Hematopoietic multipotent progenitor cell treated with erythropoietin and hydrocortisone succinate and interleukin-3 and kit ligand, for 6 days (in vitro differentiated cells): ENCODE data around the gene EYS.
"Not testable (repeated sequence)": the region's sequence is repeated elsewhere in the genome, so short reads cannot be mapped to it uniquely, and the experiment has no call there.

Experiments used
- DNase-seq: peaks from one replicate; pipeline ENCODE4 v3.0.0-alpha.2; 2015

The EYS gene

DNA sequence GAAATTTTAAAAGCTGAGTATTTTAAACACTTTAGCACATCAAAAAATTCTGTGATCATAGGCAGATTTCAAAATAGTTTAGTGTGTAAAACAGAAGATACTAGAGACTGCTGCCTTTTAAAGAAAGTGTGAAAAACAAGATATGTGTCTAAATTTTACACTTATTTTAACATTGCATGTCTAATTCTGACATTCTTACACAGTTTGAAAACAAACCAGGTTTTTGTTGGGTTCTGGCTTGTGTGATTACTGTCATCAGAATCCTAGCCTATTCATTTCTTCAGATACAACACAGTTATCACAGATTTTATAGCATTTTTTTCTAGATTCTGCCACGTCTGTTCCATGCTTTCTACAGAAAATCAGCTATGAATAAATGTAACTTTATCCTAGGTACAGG lies 257.1 kb downstream of the EYS start:
- no peak for DNase-seq

DNA sequence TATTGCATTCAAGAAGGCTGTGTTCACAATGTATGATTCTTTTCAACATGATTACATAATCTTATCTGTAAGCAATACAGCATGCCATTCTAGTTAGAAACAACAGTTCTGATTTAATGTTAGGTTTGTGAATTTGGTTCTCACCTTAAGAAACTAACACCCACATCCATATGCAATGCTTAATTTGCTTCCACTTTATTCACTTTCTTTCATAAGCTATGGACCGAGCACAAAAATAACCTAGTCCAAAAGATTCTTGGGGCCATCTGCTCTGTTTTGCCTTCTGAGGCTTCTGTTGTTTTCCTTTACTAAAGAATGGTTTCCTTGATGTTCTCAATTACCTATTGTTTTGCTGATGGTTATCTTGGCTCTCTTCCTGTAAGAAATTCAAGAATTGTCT lies 258.2 kb downstream of the EYS start:
- DNase-seq, result no peak

DNA sequence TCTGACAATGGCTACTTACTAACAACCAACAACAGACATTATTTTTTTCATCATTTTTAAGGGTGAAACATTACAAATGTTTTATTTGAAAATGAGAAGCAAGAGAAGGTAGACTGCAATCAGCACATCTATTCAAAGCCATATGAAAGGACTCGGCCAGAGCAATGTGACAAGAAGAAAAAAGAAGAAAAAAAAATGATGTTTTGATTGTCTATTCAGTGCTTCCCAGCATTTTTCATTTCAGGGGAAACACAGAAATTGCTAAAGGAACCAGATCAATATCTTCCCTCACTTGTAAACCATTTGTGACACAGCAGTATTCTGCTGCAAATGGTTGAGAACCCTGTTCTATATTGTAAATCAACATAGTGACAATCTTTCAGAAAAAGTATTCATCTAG lies 270.7 kb downstream of the EYS start:
- DNase-seq, result no peak

DNA sequence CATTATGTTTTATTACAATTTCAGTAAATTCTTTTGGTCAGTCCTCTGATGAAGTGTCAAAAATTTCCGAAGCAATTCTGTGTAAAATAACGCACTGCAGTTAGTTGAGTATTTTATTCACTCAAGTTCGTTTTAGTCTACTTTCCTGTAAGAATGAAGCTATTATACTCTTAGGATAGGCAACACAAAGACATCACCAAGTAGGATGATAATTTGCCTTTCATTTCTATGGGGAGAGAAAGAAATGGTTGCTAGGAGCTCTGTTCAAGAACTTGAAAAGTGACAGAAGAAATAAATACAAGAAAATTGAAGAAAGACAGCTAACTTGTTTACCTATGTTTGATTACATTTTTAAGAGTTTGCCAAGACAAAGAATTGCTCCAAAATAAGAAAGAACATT lies 290.4 kb downstream of the EYS start:
- DNase-seq, result no peak

DNA sequence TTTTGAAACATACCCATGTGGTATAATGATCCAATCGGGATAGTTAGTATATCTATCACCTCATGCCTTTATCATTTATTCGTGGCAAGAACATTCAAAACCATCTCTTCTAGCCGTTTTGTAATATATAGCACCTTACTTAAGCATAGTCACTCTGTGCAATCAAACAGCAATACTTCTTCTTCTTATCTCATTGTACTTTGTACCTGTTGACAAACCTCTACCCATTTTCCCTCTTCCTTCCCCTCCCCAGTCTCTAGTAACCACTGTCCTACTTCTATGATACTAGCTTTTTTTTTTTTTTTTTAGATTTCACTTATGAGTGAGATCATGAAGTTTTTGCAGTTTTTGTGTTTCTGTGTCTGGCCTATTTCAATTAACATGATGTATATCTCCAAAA lies 296.7 kb downstream of the EYS start:
- DNase-seq, result no peak

DNA sequence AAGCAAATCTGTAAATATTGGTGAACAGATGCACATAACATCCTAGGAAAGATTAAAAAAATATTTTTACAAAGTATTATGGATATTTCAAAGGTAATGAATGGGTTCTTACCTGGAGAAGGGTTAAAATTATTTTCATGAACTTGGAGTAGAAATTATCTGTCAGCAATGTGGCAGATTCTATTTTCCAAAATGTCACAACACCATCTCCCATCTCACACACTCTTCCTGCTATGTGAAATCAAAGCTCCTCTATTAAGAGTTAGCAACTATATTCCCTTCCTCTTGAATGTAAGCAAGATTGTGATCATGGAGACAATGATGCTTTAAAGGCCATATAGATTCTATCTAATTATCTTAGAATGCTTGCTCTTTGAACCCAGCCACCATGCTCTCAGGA lies 304.5 kb downstream of the EYS start:
- DNase-seq, result no peak

DNA sequence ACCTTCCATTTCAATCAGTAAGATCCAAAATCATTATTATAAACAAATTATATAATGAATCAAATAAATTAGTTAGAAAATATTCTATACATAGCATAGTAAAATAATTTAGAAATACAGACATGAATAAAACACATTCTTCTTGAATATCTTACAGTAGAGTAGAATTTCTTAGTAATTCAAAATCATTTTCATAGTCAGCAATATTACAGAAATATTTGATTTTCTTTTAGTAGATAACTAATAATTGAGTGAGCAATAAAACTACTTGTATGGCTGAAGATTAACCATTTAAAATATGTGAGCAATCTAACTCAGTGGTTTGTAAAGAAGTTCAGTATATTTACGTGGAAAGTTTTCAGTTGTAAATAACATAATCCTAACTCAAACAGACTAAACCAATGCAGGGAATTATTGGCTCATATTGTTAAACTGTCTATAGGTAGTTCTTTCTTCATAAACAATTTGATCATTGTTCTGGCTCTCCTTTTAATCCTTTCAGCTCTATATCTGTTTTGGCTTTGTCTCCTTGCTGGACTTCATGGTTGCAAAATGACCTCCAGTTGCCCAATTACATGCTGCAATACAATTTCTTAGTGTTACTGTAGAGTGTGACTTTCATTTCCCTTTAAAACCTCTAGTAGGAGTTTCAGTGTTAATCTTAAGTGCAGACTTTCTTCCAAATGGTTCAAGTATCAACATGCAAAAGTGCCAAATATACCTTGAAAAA lies 307.5 kb downstream of the EYS start:
- DNase-seq, result no peak

DNA sequence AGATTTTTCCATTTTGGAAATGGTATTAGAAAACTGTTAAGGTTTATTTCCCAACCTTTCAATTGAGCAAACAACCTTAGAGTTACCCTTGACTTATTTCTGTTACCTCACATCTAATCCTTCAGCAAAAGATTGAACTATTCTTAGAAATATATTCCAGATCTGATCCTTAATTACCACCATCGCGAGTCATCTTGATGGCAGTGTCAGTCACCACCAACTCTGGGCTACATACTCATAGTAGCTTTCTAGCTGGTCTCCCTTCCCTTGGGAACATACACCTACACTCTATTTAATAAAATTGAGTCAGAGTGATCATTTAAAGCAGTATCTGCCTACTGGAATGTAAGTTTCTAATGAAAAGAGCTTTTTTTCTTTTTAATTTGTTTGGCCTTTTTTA lies 308.2 kb downstream of the EYS start:
- no peak for DNase-seq

DNA sequence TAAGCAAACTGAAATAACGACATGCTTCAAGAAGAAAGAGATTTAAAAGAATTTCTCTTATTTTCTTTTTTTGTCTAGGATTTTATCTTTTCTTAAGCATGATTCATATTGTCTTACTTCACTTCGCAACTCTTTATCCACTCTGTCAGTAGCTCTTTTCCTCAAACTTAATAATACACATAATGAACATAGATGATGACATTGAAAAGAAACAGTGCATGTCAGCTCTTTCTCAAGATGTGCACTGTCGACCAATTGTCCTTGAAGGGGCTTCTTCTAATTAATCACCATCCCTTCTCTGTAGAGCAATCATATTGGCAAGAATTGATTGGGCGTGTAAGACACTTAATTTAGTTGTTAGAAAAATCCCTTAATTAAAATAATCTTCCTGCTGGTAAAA lies 356.5 kb downstream of the EYS start:
- DNase-seq, result no peak

DNA sequence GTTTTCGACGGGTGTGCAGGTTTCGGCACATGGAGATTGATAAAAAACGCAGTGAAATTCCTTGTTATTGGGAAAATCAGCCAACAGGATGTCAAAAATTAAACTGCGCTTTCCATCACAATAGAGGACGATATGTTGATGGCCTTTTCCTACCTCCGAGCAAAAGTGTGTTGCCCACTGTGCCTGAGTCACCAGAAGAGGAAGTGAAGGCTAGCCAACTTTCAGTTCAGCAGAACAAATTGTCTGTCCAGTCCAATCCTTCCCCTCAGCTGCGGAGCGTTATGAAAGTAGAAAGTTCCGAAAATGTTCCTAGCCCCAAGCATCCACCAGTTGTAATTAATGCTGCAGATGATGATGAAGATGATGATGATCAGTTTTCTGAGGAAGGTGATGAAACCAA lies 404.4 kb downstream of the EYS start:
- DNase-seq, result not testable (repeated sequence)

DNA sequence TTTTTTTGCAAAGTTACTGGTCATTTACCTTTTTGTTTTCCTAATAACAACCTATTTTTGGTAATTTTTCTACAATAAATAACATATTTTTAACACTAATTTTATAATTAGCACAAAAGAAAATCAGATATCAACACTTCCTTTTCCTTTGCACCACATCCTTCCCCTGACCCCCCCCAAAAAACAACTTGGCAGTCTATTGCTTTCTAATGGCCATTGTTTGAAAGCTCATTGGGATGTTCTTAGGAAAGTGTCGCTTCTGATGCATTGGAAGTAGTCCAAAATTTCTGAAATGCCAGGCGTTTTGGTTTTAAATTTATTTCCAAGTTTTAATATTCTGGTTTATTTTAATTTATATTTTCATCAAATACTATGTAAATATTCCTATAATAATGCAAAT lies 407.8 kb downstream of the EYS start:
- no peak for DNase-seq

DNA sequence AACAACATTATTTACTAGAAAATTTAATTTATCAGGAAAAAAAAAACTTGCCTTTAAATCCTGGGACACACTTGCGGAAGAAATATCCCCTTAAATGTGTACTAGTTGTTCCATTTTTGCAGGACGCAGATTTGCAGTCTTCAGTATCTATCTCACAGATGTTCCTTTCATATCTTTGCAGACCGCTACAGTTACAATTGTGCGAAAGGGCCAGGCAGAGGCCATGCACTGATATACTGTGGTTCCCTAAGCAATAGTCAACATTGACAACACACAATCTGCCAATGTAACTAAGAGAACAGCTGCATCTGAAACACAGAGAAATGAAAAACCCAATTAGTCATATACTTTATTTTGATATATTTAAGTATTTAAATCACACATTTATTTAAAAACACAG lies 411.2 kb downstream of the EYS start:
- DNase-seq, result no peak

DNA sequence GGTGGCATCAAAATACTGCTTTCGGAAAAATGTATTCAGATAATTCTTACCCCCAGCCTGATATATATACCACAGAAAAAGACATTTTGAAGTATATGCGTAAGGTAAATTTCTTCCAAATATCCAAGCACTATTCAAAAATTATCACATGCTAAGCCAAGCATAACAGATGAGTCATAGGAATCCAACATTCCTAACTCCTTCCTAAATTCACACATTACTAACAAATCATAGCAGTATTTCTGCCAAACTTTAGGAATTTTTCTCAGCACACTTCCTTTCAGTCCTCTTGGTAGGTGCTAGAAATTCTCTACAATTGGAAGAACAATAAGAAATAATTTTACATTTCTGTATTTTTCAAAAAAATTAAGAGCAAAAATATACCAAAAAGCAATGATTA lies 417.5 kb downstream of the EYS start:
- DNase-seq, result no peak

DNA sequence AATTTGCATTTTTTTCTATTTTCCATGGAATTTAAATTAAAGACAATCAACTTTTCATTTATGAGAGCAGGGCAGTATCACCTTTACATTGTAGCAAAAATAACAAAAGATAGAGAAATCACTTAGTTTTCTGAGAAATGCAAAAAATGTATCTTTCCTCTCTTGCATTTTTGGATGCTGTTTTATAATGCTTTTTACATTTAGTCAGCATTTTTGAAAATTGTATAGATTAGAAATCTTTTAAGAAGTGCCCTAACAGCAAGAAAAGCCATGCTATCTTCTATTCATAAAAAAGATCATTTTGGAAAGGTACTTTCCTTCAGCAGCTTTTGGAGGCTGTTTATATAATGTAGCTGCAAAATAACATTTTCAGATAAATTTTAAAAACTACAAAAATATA lies 421.8 kb downstream of the EYS start:
- DNase-seq, result no peak

DNA sequence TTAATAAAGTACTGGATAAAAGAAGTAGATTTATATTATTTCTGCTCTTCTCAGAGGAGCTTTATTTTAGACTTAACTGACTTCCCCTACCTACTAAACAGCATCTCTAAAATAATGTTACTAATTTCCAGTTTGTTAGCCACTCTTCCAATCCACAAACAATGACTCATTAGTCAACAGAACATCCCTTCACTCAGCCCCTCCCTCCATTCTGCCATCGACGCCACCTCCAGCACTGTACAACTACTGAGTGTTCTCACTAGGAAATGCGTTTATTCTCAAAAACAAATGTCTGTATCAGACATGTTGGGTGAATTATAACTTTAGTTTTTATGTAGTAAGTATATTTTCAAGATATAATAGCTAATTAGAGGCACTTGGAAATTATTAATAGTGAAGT lies 427.0 kb downstream of the EYS start:
- no peak for DNase-seq

DNA sequence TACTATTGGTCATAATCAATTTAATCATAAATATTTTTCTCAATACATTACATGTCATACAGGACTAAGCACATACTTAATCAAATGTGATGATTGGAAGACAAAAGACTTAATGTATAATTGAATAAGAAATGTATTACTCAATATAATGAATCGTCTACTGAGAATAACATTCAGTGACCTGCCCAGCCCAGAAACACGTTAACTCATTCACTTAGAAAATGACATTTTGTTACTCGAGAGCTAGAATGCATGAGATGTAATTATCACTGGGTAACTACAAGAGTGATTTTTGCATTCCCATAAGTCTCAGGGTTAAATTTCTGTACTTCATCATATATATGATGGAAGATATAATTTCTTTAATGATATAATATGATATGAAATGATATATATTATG lies 444.8 kb downstream of the EYS start:
- DNase-seq, result no peak

DNA sequence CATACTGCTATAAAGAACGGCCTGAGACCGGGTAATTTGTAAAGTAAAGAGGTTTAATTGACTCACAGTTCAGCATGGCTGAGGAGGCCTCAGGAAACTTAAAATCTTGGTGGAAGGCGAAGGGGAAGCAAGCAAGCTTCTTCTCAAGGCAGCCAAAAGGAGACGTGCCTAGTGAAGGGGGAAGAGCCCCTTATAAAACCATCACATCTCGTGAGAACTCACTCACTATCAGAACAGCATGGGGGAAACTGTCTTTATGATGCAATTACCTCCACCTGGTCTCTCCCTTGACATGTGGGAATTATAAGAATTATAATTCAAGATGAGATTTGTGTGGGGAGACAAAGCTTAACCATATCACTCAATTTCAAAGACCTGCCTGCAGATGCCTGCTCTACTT lies 447.0 kb downstream of the EYS start:
- DNase-seq, result no peak

DNA sequence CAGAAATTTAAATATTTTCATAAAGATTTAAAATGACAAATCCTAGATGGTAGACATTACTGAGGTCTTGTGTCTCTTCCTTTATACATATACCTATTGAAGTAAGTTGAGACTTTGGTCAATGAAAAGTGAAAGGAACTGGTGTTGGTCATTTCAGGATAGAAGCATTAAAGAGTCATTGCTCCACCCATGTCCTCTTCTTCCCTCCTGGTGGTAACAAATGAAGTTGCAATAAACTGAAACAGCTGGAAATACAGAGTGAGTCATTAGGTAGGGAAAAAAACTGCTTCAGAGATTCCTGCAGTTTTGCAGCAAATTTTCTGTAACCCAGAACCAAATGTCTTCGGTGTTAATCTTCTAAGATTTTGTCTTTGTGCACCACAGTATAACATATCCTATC lies 448.0 kb downstream of the EYS start:
- no peak for DNase-seq

DNA sequence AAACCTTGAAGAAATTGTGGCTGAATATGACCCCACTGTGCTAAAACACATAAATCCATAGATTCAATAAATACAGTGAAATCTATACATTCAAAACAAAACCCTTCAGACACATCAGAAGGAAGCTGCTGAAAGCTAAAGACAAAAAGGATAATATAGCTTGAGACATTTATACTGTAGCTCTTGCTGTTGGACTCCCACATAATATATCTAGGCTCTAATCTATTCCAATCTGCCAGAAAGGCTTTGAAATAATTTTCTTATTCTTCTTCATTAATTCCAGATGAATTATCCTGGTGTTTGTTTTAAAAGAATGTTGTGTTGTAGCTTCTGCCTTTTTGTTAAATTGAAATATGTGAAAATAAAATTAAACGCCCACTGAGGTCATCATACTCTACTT lies 454.0 kb downstream of the EYS start:
- DNase-seq, result no peak

DNA sequence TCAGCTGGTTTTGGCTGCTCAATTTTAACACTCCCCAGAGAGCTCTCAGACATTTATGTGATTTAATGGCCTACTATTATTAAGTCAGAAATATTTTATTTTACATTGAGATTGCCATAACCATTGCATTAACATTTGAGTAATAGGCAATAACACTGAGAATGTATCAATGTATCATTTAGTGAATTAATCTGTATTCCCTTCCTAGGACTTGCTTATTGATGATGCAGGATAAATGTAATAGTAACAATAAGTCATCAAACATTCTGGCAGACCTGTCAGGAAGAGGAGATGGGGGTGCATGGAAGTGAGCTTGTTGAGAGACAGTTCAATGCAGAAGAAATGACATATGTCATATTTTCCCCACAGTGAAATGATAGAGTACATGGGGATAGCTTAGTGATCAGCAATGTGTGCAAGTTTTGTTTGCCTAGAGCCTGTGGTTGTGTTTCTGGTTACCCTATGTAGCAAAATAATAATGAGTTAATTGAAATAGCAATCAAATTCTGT lies 458.9 kb downstream of the EYS start:
- no peak for DNase-seq

DNA sequence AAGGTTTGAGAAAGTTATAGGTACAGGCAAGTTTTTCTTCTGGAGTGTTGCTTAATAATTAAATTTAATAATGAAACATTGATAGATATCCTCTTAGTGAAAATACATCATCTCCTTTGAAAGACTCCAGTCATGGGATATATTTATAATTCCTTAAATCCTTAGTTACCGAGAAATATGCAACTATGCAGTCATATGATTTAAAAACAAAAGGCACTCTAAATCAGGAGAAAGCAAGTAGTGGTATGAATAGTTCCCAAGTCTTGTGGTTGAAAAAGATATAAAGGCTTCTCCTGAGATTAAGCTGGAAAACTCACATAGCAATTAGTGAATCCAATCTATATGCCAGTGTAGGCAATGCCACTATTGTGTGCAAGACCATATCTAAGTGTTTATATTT lies 475.4 kb downstream of the EYS start:
- no peak for DNase-seq

DNA sequence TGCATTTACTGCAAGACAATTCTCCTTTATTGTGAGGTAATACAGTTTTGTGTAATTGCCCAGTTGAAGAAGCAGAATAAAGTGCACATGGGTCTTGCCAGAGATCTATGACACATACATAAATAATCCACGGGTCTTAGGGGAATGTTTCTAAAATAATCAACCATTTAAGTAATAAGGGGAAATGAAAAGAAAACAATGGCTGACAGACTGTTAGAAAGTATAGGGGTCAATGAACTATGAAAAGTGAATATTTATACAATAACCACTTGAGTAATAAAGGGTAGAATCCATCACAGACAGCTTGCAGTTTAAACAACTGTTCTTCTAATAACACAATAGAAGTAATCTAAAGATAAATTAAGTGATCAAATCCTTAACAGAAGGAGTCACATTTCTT lies 477.2 kb downstream of the EYS start:
- no peak for DNase-seq

DNA sequence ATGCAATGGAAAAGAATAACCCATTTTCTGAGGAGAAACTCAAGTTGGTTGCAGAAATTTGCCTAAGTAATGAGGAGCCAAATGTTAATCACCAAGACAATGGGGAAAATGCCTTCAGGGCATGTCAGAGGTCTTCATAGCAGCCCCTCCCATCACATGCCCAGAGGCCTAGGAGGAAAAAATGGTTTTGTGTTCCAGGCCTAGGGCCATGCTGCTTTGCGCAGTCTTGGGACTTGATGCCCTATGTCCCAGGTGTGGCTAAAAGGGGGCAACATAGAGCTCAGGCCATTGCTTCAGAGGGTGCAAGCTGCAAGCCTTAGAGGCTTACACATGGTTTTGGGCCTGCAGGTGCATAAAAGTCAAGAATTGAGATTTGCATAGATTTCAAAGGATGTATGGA lies 485.9 kb downstream of the EYS start:
- DNase-seq, result no peak

DNA sequence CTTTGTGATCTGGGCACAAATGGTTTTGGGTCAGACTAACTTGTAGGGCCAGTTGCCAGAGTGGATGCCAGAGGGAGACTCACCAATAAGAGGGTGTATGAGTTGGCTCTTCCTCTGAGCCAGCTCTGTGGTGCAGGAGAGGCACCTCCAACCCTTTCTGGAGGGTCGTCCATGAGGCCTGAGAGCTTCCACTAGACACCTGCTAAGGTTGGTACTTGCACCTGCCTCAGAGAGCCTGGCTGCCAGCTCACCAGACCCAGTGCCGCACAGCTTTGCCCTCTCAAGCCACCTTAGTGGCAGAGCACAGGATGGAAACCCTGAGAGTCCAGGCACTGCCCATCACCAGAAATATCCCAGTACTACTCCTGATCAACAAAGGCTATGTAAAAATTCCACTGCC lies 504.3 kb downstream of the EYS start:
- no peak for DNase-seq

DNA sequence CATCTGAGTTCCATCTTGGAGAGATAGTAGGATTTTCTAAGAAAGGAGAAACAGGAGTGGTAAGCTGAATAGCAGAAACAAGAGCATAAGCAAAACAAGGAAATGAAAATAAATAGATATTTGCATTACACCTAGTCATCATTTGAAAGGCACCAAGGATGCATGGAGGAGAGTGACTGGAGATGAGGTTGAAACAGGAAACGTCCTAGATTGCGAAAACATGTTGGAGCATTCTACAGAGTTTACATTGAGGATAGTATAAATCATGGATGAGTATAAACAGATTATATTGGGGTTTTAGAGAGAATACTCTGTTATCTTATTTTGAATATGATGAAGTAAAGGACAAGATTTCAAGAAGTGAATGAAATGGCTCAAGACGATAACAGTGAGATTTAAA lies 507.3 kb downstream of the EYS start:
- DNase-seq, result no peak

DNA sequence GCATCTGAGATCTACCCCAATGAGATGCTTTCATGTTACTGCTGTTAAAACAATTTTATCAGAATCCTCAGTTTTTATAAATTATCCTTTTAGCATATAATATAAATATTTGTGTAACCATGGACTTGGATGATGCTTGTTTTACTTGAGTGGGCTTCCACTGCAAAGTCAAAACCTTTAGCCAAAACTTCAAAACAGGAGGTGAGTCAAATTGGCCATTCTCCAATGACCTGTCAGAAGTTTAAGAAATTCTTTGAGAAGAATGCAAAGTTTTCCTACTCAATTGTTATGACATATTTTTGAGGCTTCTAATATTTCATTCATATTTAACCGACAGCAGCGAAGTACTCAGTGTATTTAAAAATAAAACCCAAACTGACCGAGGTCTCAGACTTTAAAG lies 507.9 kb downstream of the EYS start:
- DNase-seq, result no peak
